ENCODE measurements around the gene ZNF213.

ZNF213 gene

DNA sequence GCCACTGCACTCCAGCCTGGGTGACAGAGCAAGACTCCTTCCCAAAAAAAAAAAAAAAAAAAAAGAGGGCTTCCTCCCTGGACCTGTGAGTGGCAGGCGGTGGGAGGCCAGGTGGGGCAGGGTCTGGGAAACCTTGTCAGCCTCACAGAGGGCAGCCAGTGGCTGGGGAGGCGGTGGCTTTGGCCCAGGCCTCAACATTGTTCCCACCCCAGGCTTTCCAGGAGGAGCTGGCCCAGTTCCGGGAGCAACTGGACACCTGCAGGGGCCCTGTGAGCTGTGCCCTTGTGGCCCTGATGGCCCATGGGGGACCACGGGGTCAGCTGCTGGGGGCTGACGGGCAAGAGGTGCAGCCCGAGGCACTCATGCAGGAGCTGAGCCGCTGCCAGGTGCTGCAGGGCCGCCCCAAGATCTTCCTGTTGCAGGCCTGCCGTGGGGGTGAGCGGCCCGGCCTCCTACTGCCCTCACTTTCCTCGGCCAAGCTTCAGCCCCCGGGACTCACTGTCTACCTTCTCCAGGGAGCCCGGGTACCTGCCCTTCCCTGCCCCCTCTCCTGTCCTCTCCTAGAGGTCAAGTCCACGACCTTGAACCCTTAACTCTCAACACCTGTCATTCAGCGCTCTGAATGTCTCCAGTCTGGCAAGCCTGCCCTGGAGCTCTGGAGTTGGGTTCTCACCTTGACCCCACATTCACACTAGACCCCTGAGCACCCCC lies 12.4 kb downstream of the ZNF213 start:
- no peak for DNase-seq
- Mint-ChIP-seq H3K4me3 (no peak overlapping the region), H3K9me3 (no peaks in the 10 kb centered on the region), H3K27me3 (peaks cover 2% of the 10 kb centered on the region), H3K36me3 (ENCODE audit: low read depth) (peaks cover 9% of the 10 kb centered on the region), H3K4me1 (ENCODE audit: low read depth) (peaks cover 20% of the 10 kb centered on the region), H3K27ac (no peak overlapping the region)

- Mint-ChIP-seq H3K4me1 (ENCODE audit: low read depth) (peaks cover 25% of the 10 kb centered on the region), H3K36me3 (ENCODE audit: low read depth) (peaks cover 4% of the 10 kb centered on the region), H3K4me3 (no peak overlapping the region), H3K27me3 (peaks cover 2% of the 10 kb centered on the region), H3K9me3 (no peaks in the 10 kb centered on the region), H3K27ac (no peak overlapping the region)
- DNase-seq: no peak
These were observed 12.9 kb downstream of the ZNF213 start for GRCh38 chr16:3147757-3148104.

DNA sequence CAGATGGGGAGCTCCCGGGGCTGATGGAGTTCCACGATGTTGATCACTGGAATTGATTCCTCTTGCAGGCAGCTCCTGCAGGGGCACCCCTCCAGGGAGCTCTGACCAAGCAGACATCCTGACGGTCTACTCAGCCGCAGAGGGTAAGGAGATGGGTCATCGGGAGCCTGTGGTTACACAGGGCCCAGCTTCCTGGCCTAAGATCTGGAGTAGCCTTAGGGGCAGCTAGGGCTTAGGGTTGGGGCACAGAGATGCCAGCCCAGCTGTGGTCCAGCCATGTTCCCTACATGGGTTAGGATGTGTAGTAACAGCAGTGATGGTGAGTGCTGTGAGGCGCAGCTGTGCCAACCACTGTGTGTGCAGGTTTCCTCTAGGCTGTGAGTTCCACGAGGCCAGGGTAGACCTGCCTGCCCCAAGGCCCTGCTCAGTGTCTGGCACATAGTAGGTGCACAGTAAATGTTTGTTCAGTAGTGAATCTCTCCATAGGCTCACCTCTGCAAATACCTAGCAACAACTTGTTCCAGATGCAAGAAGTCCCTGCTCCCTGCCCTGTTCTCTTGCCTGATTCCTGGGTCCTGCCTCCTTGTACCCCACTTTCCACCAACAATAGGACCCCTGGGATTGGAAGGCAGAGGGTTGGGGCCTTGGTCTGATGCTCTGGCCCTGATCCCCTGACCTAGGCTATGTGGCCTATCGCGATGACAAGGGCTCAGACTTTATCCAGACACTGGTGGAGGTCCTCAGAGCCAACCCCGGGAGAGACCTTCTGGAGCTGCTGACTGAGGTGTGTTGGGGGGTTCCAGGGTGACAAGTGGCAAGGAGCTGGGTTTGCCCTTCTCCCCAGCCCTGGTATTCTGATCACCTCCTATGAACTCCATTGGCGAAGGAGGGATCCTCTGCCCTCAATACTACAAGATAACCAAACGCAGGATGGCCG lies 13.7 kb downstream of the ZNF213 start:
- no peak overlapping the region for H3K27ac Mint-ChIP-seq
- H3K4me3 Mint-ChIP-seq: peak overlapping the region; percentile 84
- DNase-seq: no peak
- H3K36me3 Mint-ChIP-seq (ENCODE audit: low read depth): peaks cover 4% of the 10 kb centered on the region
- peaks cover 2% of the 10 kb centered on the region for H3K27me3 Mint-ChIP-seq
- H3K9me3 Mint-ChIP-seq: no peaks in the 10 kb centered on the region
- peaks cover 27% of the 10 kb centered on the region for H3K4me1 Mint-ChIP-seq (ENCODE audit: low read depth)

DNA sequence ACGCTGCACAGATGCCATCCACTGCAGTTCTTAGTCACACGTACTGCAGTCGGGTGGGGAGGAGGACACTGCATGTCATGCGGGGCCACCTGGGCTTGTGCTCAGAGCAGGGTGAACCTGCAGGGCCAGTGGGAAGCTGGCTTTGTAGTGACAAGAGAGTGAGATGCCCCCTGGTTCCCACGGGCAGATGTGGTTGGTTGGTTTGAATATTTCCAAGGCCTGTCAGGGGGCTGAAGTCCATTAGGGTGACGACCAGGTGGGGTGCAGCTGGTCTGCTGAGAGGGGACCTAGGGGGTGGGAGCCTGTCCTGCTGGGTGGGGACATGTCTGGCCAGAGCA lies 14.3 kb downstream of the ZNF213 start:
- peaks cover 2% of the 10 kb centered on the region for H3K27me3 Mint-ChIP-seq
- DNase-seq: no peak
- H3K4me3 Mint-ChIP-seq: peak overlapping the region; percentile 84
- peaks cover 27% of the 10 kb centered on the region for H3K4me1 Mint-ChIP-seq (ENCODE audit: low read depth)
- H3K36me3 Mint-ChIP-seq (ENCODE audit: low read depth): peaks cover 4% of the 10 kb centered on the region
- H3K9me3 Mint-ChIP-seq: no peaks in the 10 kb centered on the region
- H3K27ac Mint-ChIP-seq: peak overlapping the region; percentile 59

- DNase-seq: peak; percentile 76
These were observed 15.0 kb downstream of the ZNF213 start for GRCh38 chr16:3149630-3150345.

DNA sequence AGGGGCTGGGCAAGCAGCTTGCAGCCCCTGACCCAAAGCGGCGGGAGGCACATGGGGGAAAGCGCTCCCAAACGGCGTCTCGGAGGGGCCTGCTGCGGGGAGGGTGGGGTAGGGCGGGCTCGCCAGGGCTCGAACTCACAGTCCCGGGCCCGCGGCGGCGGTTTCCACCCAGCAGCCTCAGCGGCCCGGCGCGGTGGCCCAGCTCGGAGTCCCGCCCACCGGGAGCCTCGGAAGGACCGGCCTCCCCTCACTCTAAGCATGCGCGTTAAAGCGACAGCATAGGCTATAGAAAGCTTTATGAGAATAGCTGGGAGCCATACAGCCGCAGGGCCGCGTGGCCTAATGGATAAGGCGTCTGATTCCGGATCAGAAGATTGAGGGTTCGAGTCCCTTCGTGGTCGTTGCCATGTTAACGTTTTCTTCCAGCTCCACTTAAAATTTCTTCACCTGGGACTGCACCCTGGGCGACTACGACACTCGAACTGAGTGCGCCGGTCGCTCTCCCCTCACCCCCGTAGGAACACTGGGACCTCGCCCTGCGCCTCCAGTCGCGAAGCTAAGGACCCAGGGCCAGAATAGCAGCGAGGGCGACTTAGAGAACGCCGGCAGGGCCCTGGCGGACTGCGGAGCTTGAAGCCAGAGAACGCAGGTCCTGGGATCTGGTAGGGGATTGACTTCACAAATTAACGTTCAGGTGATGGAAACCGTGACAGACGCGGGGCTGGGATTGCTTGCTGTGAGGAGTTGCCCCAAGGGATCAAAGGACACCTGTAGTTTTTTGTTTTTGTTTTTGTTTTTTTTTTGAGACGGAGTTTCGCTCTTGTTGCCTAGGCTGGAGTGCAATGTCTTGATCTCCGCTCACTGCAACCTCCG lies 15.8 kb downstream of the ZNF213 start:
- peaks cover 4% of the 10 kb centered on the region for H3K36me3 Mint-ChIP-seq (ENCODE audit: low read depth)
- H3K4me1 Mint-ChIP-seq (ENCODE audit: low read depth): peaks cover 27% of the 10 kb centered on the region
- peaks cover 2% of the 10 kb centered on the region for H3K27me3 Mint-ChIP-seq
- peak; percentile 100 for DNase-seq
- H3K4me3 Mint-ChIP-seq: peak overlapping the region; percentile 84
- peak overlapping the region; percentile 96 for H3K27ac Mint-ChIP-seq
- H3K9me3 Mint-ChIP-seq: no peaks in the 10 kb centered on the region

More at GRCh38 chr16:3149630-3150345, 15.0 kb downstream of the ZNF213 start:
- H3K9me3 Mint-ChIP-seq: no peaks in the 10 kb centered on the region
- H3K36me3 Mint-ChIP-seq (ENCODE audit: low read depth): peaks cover 4% of the 10 kb centered on the region
- peaks cover 2% of the 10 kb centered on the region for H3K27me3 Mint-ChIP-seq
- peak overlapping the region; percentile 84 for H3K27ac Mint-ChIP-seq
- peaks cover 27% of the 10 kb centered on the region for H3K4me1 Mint-ChIP-seq (ENCODE audit: low read depth)
- peak overlapping the region; percentile 84 for H3K4me3 Mint-ChIP-seq

GRCh38 chr16:3152027-3152276 lies 17.1 kb downstream of the ZNF213 start:
- peaks cover 4% of the 10 kb centered on the region for H3K36me3 Mint-ChIP-seq (ENCODE audit: low read depth)
- DNase-seq: peak; percentile 48
- H3K4me1 Mint-ChIP-seq (ENCODE audit: low read depth): peaks cover 27% of the 10 kb centered on the region
- no peaks in the 10 kb centered on the region for H3K9me3 Mint-ChIP-seq
- H3K27me3 Mint-ChIP-seq: peaks cover 2% of the 10 kb centered on the region
- H3K27ac Mint-ChIP-seq: peak overlapping the region; percentile 91
- H3K4me3 Mint-ChIP-seq: peak overlapping the region; percentile 70

GRCh38 chr16:3152277-3152990 lies 17.6 kb downstream of the ZNF213 start:
- peak overlapping the region; percentile 91 for H3K27ac Mint-ChIP-seq
- peaks cover 29% of the 10 kb centered on the region for H3K4me1 Mint-ChIP-seq (ENCODE audit: low read depth)
- no peaks in the 10 kb centered on the region for H3K9me3 Mint-ChIP-seq
- peak overlapping the region; percentile 70 for H3K4me3 Mint-ChIP-seq
- H3K36me3 Mint-ChIP-seq (ENCODE audit: low read depth): peaks cover 4% of the 10 kb centered on the region
- DNase-seq: peak; percentile 96
- peaks cover 4% of the 10 kb centered on the region for H3K27me3 Mint-ChIP-seq

GRCh38 chr16:3152991-3153368 lies 18.2 kb downstream of the ZNF213 start:
- DNase-seq: no peak
- Mint-ChIP-seq H3K4me3 (peak overlapping the region; percentile 70), H3K27ac (peak overlapping the region; percentile 91), H3K27me3 (peaks cover 10% of the 10 kb centered on the region), H3K36me3 (ENCODE audit: low read depth) (peaks cover 4% of the 10 kb centered on the region), H3K9me3 (no peaks in the 10 kb centered on the region), H3K4me1 (ENCODE audit: low read depth) (peaks cover 35% of the 10 kb centered on the region)

GRCh38 chr16:3155181-3155580 lies 20.4 kb downstream of the ZNF213 start:
- Mint-ChIP-seq H3K9me3 (no peaks in the 10 kb centered on the region), H3K27me3 (peaks cover 10% of the 10 kb centered on the region), H3K27ac (no peak overlapping the region), H3K4me3 (no peak overlapping the region), H3K4me1 (ENCODE audit: low read depth) (peaks cover 41% of the 10 kb centered on the region), H3K36me3 (ENCODE audit: low read depth) (peaks cover 5% of the 10 kb centered on the region)
- no peak for DNase-seq

GRCh38 chr16:3155972-3156371 lies 21.1 kb downstream of the ZNF213 start:
- Mint-ChIP-seq H3K27me3 (peaks cover 8% of the 10 kb centered on the region), H3K4me3 (no peak overlapping the region), H3K36me3 (ENCODE audit: low read depth) (peaks cover 5% of the 10 kb centered on the region), H3K27ac (no peak overlapping the region), H3K4me1 (ENCODE audit: low read depth) (peaks cover 37% of the 10 kb centered on the region), H3K9me3 (no peaks in the 10 kb centered on the region)
- no peak for DNase-seq

DNA sequence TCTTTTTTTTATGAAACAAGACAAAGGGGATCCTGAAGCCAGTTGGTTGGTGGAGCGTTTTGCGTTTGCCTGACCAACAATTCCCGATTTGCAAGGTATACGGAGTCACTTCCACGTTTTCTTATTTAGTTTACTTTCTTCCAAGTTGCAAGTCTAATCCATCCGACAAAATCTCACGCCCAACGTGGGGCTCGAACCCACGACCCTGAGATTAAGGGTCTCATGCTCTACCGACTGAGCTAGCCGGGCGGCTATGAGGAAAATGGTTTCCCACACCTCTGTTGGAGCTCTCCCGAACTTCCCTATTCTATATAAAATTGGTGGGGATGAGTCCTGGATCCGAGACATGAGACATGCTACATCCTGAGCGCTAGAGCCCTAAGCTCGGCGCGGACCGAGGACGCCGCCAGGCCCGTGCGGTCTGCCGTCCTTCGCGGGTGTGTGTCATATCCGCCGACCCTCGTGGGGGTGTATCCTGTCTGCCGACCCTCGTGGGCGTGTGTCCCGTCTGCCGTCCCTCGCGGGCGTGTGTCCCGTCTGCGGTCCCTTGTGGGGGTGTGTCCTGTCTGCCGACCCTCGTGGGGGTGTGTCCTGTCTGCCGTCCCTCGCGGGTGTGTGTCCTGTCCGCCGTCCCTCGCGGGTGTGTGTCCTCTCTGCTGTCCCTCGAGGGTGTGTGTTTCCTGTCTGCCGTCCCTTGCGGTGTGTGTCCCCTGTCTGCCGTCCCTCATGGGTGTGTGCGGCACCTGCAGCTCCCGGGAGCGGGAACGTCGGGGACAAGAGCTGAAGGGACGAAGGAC lies 22.6 kb downstream of the ZNF213 start:
- Mint-ChIP-seq H3K9me3 (no peaks in the 10 kb centered on the region), H3K27ac (peak overlapping the region; percentile 84), H3K36me3 (ENCODE audit: low read depth) (peaks cover 5% of the 10 kb centered on the region), H3K4me3 (peak overlapping the region; percentile 77), H3K4me1 (ENCODE audit: low read depth) (peaks cover 33% of the 10 kb centered on the region), H3K27me3 (peaks cover 8% of the 10 kb centered on the region)
- DNase-seq: peak; percentile 82

GRCh38 chr16:3158026-3158509 lies 23.2 kb downstream of the ZNF213 start:
- Mint-ChIP-seq H3K27ac (peak overlapping the region; percentile 84), H3K4me3 (peak overlapping the region; percentile 77), H3K27me3 (peaks cover 8% of the 10 kb centered on the region), H3K4me1 (ENCODE audit: low read depth) (peaks cover 28% of the 10 kb centered on the region), H3K9me3 (no peaks in the 10 kb centered on the region), H3K36me3 (ENCODE audit: low read depth) (peaks cover 5% of the 10 kb centered on the region)
- DNase-seq: no peak
